ENCODE results near the gene CFAP410. TPM values are rescaled to one million over a fixed set of nuclear protein-coding genes. Genes with fewer than 3 reads are reported as not detected.

The CFAP410 gene
- total and polyA plus RNA-seq, 2 donors (not counting 3 experiments of a cell fraction or from before 2014, with no cell fraction given) = 7.2 to 12.2 TPM

DNA sequence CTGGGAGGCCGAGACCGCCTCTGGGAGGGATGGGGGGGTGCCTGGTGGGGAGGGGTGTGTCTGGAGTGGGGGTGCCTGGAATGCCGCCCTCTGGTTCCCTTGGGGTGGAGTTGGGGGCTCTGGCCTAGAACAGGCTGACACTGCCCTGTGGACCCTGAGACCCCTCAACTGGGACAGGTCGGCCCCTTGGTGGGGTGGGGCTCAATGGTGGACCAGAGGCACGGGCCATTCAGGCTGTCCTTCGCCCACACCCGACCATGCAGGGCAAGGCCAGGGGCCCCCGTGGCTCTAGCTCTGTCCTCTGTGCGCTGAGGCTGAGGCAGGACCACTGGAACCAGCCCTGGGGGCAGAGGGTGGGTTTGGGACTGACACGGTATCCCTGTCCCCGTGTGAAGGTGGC is 24.6 kb downstream of the CFAP410 start:
- peaks cover 13 to 68% of the 10 kb centered on the region in 2 experiments for H3K36me3 ChIP-seq (ENCODE audit: control insufficient read depth in 2 of 2, extremely low read depth in 1 of 2, insufficient read depth in 2 of 2, low read length in 2 of 2)
- TF ChIP-seq FOS (IDR thresholded peaks at IDR 0.05; ENCODE audit: borderline replicate concordance, insufficient read depth, low read length) (no peak), EZH2 (IDR thresholded peaks at IDR 0.05; ENCODE audit: borderline replicate concordance, low read depth, low read length, severe bottlenecking) (no peak), JUN (IDR thresholded peaks at IDR 0.05; ENCODE audit: borderline replicate concordance, insufficient read depth, insufficient read length, low read depth) (no peak)
- H3K4me1 ChIP-seq (ENCODE audit: control insufficient read depth, extremely low read depth, insufficient read depth, low read length) = no peaks in the 10 kb centered on the region
- ChIA-PET CTCF (no interaction called here), POLR2A (no interaction called here)
- H2AFZ ChIP-seq (ENCODE audit: low read depth, low read length) = no peak overlapping the region
- H3K9ac ChIP-seq (replicated peaks; ENCODE audit: extremely low read depth, insufficient read depth, low read length) = no peak overlapping the region
- H3K79me2 ChIP-seq (ENCODE audit: control insufficient read depth, insufficient read depth, low read length) = no peaks in the 10 kb centered on the region
- H3K4me2 ChIP-seq (ENCODE audit: insufficient read depth, low read length) = no peak overlapping the region
- intact Hi-C loops (cut with micrococcal nuclease) = no loop called here
- H4K20me1 ChIP-seq (replicated peaks; ENCODE audit: control insufficient read depth, extremely low read depth, insufficient read depth, low read length) = no peaks in the 10 kb centered on the region
- BruUV-seq (replicated peaks) = no TSS peak
- no peaks in the 10 kb centered on the region for H3K9me3 ChIP-seq (replicated peaks; ENCODE audit: control insufficient read depth, insufficient read depth, low read length)
- H3K9me1 ChIP-seq (replicated peaks; ENCODE audit: control insufficient read depth, extremely low read depth, insufficient read depth, low read length) = no peaks in the 10 kb centered on the region
- no peaks in the 10 kb centered on the region for H3K27me3 ChIP-seq (ENCODE audit: control insufficient read depth in 2 of 2, insufficient read depth in 2 of 2, low read length in 2 of 2)
- DNase-seq (ENCODE audit: low read depth, low spot score) (no peak), FAIRE-seq (no peak)
- dilution Hi-C loops (cut with MboI; ENCODE audit: extremely low pct_ligation_motif_present, low sequenced_read_pairs) = no loop called here
- no peak overlapping the region for H3K27ac ChIP-seq (ENCODE audit: insufficient read depth, low read depth, low read length)
- no peak overlapping the region for H3K4me3 ChIP-seq (replicated peaks in 1 of 3; ENCODE audit: insufficient read depth in 1 of 3, low read depth in 1 of 3, low read length in 3 of 3)

- CTCF ChIA-PET = no interaction called here
- Histone ChIP-seq H3K4me1 (ENCODE audit: control insufficient read depth, extremely low read depth, insufficient read depth, low read length) (no peaks in the 10 kb centered on the region), H3K79me2 (ENCODE audit: control insufficient read depth, insufficient read depth, low read length) (no peaks in the 10 kb centered on the region), H2AFZ (ENCODE audit: low read depth, low read length) (no peak overlapping the region), H3K4me2 (ENCODE audit: insufficient read depth, low read length) (no peak overlapping the region), H4K20me1 (replicated peaks; ENCODE audit: control insufficient read depth, extremely low read depth, insufficient read depth, low read length) (no peaks in the 10 kb centered on the region), H3K4me3 (replicated peaks in 1 of 3; ENCODE audit: insufficient read depth in 1 of 3, low read depth in 1 of 3, low read length in 3 of 3) (no peak overlapping the region), H3K9me3 (replicated peaks; ENCODE audit: control insufficient read depth, insufficient read depth, low read length) (no peaks in the 10 kb centered on the region), H3K27ac (ENCODE audit: insufficient read depth, low read depth, low read length) (no peak overlapping the region), H3K27me3 (ENCODE audit: control insufficient read depth in 2 of 2, insufficient read depth in 2 of 2, low read length in 2 of 2) (no peaks in the 10 kb centered on the region), H3K36me3 (ENCODE audit: control insufficient read depth in 2 of 2, extremely low read depth in 1 of 2, insufficient read depth in 2 of 2, low read length in 2 of 2) (peaks cover 13 to 64% of the 10 kb centered on the region in 2 experiments), H3K9me1 (replicated peaks; ENCODE audit: control insufficient read depth, extremely low read depth, insufficient read depth, low read length) (no peaks in the 10 kb centered on the region), H3K9ac (replicated peaks; ENCODE audit: extremely low read depth, insufficient read depth, low read length) (no peak overlapping the region)
- FAIRE-seq = no peak
- intact Hi-C loops (cut with micrococcal nuclease) = no loop called here
- TF ChIP-seq, protein P1, sequence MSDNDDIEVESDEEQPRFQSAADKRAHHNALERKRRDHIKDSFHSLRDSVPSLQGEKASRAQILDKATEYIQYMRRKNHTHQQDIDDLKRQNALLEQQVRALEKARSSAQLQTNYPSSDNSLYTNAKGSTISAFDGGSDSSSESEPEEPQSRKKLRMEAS (IDR thresholded peaks at IDR 0.05; ENCODE audit: insufficient read depth, insufficient read length) = no peak
- TF ChIP-seq GATA2 (IDR thresholded peaks at IDR 0.05; ENCODE audit: insufficient read depth, insufficient read length, low read depth, low read length) (no peak), POLR2AphosphoS5 (IDR thresholded peaks at IDR 0.05; ENCODE audit: insufficient read depth, low read depth, low read length) (no peak), CTCF (IDR thresholded peaks at IDR 0.05; ENCODE audit: extremely low read depth in 1 of 2, insufficient read depth in 1 of 2, low read depth in 1 of 2, low read length in 2 of 2) (no peak), MYC (IDR thresholded peaks at IDR 0.05; ENCODE audit: low read depth, low read length) (no peak), EZH2 (IDR thresholded peaks at IDR 0.05; ENCODE audit: borderline replicate concordance, low read depth, low read length, severe bottlenecking) (no peak), POLR2A (IDR thresholded peaks at IDR 0.05; ENCODE audit: low read depth, low read length) (no peak), FOS (IDR thresholded peaks at IDR 0.05; ENCODE audit: borderline replicate concordance, insufficient read depth, low read length) (no peak), JUN (IDR thresholded peaks at IDR 0.05; ENCODE audit: borderline replicate concordance, insufficient read depth, insufficient read length, low read depth) (no peak)
- no peak for DNase-seq (ENCODE audit: low read depth, low spot score)
- dilution Hi-C loops (cut with MboI; ENCODE audit: extremely low pct_ligation_motif_present, low sequenced_read_pairs) = no loop called here
- no TSS peak for BruUV-seq (replicated peaks)
- POLR2A ChIA-PET = no interaction called here
Observed at GRCh38 chr21:44314128-44314527, 25.1 kb downstream of the CFAP410 start.

All from endothelial cell of umbilical vein (primary cell).